DLD1 (cell line): Measurements from ENCODE around the gene TMEM139.
"Not testable (repeated sequence)": the region's sequence is repeated elsewhere in the genome, so short reads cannot be mapped to it uniquely, and the experiment has no call there.

ENCODE experiments used
- in situ Hi-C: cut with HindIII; loops from 2 replicates; pipeline ENCODE4 v1.10.0; 2017; ENCODE audit warnings: low sequenced_read_pairs

Gene TMEM139

GRCh38 chr7:143287935-143288826, 3.4 kb downstream of the TMEM139 start, which contains the start of gene CASP2:
Gene CASP2 (plus strand): TSS chr7:143288351. CDS start chr7:143288456, 105 bp downstream.
- in situ Hi-C loops, result no loop called here

- in situ Hi-C loops, result no loop called here
Observed at GRCh38 chr7:143288836-143289235, 4.1 kb downstream of the TMEM139 start.

GRCh38 chr7:143289421-143289820, 4.7 kb downstream of the TMEM139 start:
- in situ Hi-C loops, result no loop called here

GRCh38 chr7:143289888-143290287, 5.1 kb downstream of the TMEM139 start:
- in situ Hi-C loops, result not testable (repeated sequence)

- in situ Hi-C loops, result no loop called here
Observed at GRCh38 chr7:143290293-143290692, 5.5 kb downstream of the TMEM139 start.

GRCh38 chr7:143292876-143293275, 8.1 kb downstream of the TMEM139 start:
- in situ Hi-C loops, result no loop called here

- in situ Hi-C loops, result no loop called here
Observed at GRCh38 chr7:143295870-143296269, 11.1 kb downstream of the TMEM139 start.

GRCh38 chr7:143296686-143297085, 11.9 kb downstream of the TMEM139 start:
- in situ Hi-C loops, result no loop called here

- in situ Hi-C loops, result no loop called here
Observed at GRCh38 chr7:143299346-143299745, 14.6 kb downstream of the TMEM139 start.

- in situ Hi-C loops, result loop anchor here (10.0 kb wide), 1 partner anchor 55 kb away; no protein-coding TSS in a partner anchor
Observed at GRCh38 chr7:143299840-143300239, 15.1 kb downstream of the TMEM139 start.

GRCh38 chr7:143300959-143301935, 16.5 kb downstream of the TMEM139 start:
- in situ Hi-C loops, result loop anchor here (10.0 kb wide), 1 partner anchor 56 kb away; no protein-coding TSS in a partner anchor

GRCh38 chr7:143303733-143304132, 19.0 kb downstream of the TMEM139 start:
- in situ Hi-C loops, result loop anchor here (10.0 kb wide), 1 partner anchor 59 kb away; no protein-coding TSS in a partner anchor

- in situ Hi-C loops, result loop anchor here (10.0 kb wide), 1 partner anchor 60 kb away; no protein-coding TSS in a partner anchor
Observed at GRCh38 chr7:143304938-143305337, 20.2 kb downstream of the TMEM139 start.

- in situ Hi-C loops, result loop anchor here (10.0 kb wide), 1 partner anchor 61 kb away; no protein-coding TSS in a partner anchor
Observed at GRCh38 chr7:143305423-143306070, 20.8 kb downstream of the TMEM139 start.

- in situ Hi-C loops, result loop anchor here (10.0 kb wide), 1 partner anchor 64 kb away; no protein-coding TSS in a partner anchor
Observed at GRCh38 chr7:143308632-143309031, 23.9 kb downstream of the TMEM139 start.

GRCh38 chr7:143314127-143314526, 29.4 kb downstream of the TMEM139 start:
- in situ Hi-C loops, result no loop called here

GRCh38 chr7:143315776-143316175, 31.0 kb downstream of the TMEM139 start, which contains the start of gene CLCN1:
Gene CLCN1 (plus strand): TSS chr7:143316111. CDS start chr7:143316213, 102 bp downstream.
- in situ Hi-C loops, result no loop called here

- in situ Hi-C loops, result no loop called here
Observed at GRCh38 chr7:143316492-143316891, 31.7 kb downstream of the TMEM139 start.

GRCh38 chr7:143318661-143319060, 33.9 kb downstream of the TMEM139 start:
- in situ Hi-C loops, result no loop called here

- in situ Hi-C loops, result no loop called here
Observed at GRCh38 chr7:143320620-143321019, 35.9 kb downstream of the TMEM139 start.
